Thoracic aorta (tissue), 2 donors: ENCODE data around the gene PUS1. TPM values are rescaled to one million over a fixed set of nuclear protein-coding genes. Genes with fewer than 3 reads are reported as not detected.

Experiments used
- ATAC-seq: fragments of 150-250 bp; one replicate; pipeline ENCODE4 v1.8.0; 2017; ENCODE audit warnings: low read depth; ENCODE audit not compliant: insufficient number of reproducible peaks, low FRiP score
- DNase-seq: peaks from one replicate; pipeline ENCODE4 v3.0.0-alpha.2; 2020; ENCODE audit warnings: low spot score
- H3K27ac ChIP-seq, 2 donors: fragments of 200-600 bp; sonication (generic); 1 replicate in 1 of 2; 2 replicates in 1 of 2; pipeline ENCODE4 v1.5.1; 2016; ENCODE audit warnings: mild to moderate bottlenecking in 2 of 2, moderate library complexity in 2 of 2
- H3K27me3 ChIP-seq: fragments of 200-600 bp; sonication (generic); replicated peaks from 2 replicates; pipeline ENCODE4 v1.6.0; 2016; ENCODE audit warnings: mild to moderate bottlenecking; ENCODE audit not compliant: insufficient read depth
- H3K36me3 ChIP-seq: fragments of 200-600 bp; sonication (generic); one replicate; pipeline ENCODE4 v1.5.1; 2016
- H3K4me1 ChIP-seq, 2 donors: fragments of 200-600 bp; sonication (generic); 1 replicate in 1 of 2; 2 replicates in 1 of 2; pipeline versions ENCODE4 v1.5.1 to v1.6.0; 2016; ENCODE audit warnings: low read depth in 2 of 2, mild to moderate bottlenecking in 1 of 2; ENCODE audit not compliant: control insufficient read depth in 1 of 2
- H3K4me3 ChIP-seq: fragments of 200-600 bp; sonication (generic); 2 replicates; pipeline ENCODE4 v1.5.1; 2016; ENCODE audit warnings: mild to moderate bottlenecking
- H3K9me3 ChIP-seq: fragments of 200-600 bp; sonication (generic); 2 replicates; pipeline ENCODE4 v1.5.1; 2016
- total RNA-seq, 2 donors: library from RNA; depleted of rRNA; stranded (reverse); fragments of >200 nt; gene quantifications; one replicate each; pipeline versions ENCODE4 v1.1.0 to v1.2.3, GENCODE V29; 2016
- TF ChIP-seq, protein P1 (sequence below): fragments of 200-600 bp; sonication (generic); IDR thresholded peaks from one replicate; pipeline ENCODE4 v1.5.1; 2019; ENCODE audit warnings: antibody characterized with exemption

The PUS1 gene
- total RNA-seq, 2 donors from 2014 or later, result 5.8 to 31.7 TPM

DNA sequence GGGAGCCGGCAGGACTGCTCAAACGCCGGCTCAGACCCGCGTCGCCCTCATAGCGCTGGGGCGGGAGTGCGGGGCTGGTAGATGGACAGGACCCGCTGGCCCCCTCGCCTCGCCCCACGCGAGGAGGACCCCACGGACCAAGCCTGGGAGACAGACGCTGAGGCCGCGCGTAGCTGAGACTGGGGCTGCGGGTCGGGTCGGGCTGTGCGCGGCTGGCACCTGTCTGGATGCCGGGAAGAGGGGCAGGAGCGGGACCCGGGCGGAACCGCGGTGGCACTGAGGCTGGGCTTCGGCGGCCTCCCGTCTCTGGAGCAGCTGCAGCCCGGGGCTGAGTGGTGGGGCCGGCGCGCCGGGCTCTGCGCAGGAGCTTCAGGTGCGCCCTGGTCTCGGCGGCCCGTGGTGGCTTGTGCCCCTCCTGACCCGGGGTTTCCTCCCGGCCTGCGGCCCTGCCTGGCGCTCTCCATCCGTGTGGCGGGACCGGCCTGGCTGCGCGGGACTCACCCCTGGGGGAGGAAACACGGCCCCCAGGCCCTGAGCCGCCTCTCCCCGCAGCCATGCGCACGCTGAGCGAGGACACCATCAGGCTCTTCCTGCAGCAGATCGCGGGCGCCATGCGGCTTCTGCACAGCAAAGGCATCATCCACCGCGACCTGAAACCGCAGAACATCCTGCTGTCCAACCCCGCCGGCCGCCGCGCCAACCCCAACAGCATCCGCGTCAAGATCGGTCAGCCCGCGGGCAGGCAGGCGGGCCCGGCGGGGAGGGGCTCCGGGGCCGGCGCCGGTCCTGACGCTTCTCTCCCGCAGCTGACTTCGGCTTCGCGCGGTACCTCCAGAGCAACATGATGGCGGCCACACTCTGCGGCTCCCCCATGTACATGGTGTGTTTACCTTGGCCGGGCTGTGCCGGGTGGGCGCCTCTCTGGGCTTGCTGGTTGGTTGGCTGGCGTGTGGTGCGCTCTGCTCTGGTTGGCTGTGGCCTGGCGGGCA is 20.7 kb upstream of the PUS1 start:
- H3K27ac ChIP-seq, result no peak overlapping the region
- H3K4me1 ChIP-seq, result peaks cover 7 to 24% of the 10 kb centered on the region in 2 donors
- no peak for ATAC-seq
- DNase-seq, result no peak
- H3K9me3 ChIP-seq, result no peaks in the 10 kb centered on the region
- H3K36me3 ChIP-seq, result peaks cover 51% of the 10 kb centered on the region
- TF ChIP-seq, protein P1, sequence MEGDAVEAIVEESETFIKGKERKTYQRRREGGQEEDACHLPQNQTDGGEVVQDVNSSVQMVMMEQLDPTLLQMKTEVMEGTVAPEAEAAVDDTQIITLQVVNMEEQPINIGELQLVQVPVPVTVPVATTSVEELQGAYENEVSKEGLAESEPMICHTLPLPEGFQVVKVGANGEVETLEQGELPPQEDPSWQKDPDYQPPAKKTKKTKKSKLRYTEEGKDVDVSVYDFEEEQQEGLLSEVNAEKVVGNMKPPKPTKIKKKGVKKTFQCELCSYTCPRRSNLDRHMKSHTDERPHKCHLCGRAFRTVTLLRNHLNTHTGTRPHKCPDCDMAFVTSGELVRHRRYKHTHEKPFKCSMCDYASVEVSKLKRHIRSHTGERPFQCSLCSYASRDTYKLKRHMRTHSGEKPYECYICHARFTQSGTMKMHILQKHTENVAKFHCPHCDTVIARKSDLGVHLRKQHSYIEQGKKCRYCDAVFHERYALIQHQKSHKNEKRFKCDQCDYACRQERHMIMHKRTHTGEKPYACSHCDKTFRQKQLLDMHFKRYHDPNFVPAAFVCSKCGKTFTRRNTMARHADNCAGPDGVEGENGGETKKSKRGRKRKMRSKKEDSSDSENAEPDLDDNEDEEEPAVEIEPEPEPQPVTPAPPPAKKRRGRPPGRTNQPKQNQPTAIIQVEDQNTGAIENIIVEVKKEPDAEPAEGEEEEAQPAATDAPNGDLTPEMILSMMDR, result no peak
- H3K27me3 ChIP-seq, result no peaks in the 10 kb centered on the region
- H3K4me3 ChIP-seq, result no peak overlapping the region

DNA sequence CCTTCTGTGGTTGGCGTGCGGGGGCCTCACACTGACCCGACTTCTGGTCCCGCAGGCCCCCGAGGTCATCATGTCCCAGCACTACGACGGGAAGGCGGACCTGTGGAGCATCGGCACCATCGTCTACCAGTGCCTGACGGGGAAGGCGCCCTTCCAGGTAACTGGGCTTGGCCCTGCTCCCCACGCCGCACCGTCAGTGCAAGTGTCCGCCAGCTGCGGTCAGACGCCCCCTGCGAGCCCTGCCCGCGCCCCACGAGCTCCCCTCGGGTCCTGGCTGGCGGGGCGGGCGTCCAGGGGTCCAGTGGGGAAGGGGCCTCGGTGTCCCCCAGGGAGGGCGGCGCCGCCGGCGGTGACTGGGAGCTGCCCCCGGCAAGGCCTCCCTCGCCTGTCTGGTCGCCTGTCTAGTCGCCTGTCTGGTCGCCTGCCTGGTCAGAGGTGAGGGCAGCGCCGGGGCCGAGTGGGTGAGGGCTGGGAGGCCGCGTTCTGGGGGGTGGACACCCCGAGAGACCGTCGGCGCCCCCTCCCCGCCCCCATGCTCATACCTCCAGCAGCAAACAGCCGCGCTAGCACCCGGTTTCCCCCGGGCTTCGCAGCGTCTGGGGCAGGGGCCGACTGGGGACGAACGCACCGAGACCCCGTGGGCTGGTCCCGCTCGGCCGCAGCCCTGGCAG is 19.9 kb upstream of the PUS1 start:
- peaks cover 59% of the 10 kb centered on the region for H3K36me3 ChIP-seq
- peaks cover 7 to 19% of the 10 kb centered on the region in 2 donors for H3K4me1 ChIP-seq
- no peaks in the 10 kb centered on the region for H3K9me3 ChIP-seq
- TF ChIP-seq, protein P1, result no peak
- H3K4me3 ChIP-seq, result no peak overlapping the region
- H3K27me3 ChIP-seq, result no peaks in the 10 kb centered on the region
- no peak overlapping the region for H3K27ac ChIP-seq
- ATAC-seq (no peak), DNase-seq (no peak)

DNA sequence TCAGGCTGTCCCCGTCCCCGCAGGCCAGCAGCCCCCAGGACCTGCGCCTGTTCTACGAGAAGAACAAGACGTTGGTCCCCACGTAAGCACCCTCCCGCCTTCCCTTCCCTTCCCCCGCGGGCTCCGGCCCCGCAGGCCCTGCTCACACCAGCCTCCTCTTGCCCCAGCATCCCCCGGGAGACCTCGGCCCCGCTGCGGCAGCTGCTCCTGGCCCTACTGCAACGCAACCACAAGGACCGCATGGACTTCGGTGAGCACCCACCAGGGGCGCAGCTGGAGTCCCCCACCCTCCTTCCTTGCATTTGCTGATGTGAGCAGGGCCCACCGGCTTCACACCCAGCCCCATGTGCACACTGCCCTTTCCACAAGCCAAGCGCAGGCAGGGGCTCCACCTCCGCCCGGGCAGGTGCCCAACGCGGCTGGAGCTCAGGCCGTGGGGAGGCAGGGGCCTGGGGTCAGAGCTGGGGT is 19.3 kb upstream of the PUS1 start:
- H3K4me3 ChIP-seq, result no peak overlapping the region
- TF ChIP-seq, protein P1, result no peak
- no peak overlapping the region for H3K27ac ChIP-seq
- peaks cover 65% of the 10 kb centered on the region for H3K36me3 ChIP-seq
- no peaks in the 10 kb centered on the region for H3K27me3 ChIP-seq
- DNase-seq (no peak), ATAC-seq (no peak)
- peaks cover 7 to 19% of the 10 kb centered on the region in 2 donors for H3K4me1 ChIP-seq
- no peaks in the 10 kb centered on the region for H3K9me3 ChIP-seq

DNA sequence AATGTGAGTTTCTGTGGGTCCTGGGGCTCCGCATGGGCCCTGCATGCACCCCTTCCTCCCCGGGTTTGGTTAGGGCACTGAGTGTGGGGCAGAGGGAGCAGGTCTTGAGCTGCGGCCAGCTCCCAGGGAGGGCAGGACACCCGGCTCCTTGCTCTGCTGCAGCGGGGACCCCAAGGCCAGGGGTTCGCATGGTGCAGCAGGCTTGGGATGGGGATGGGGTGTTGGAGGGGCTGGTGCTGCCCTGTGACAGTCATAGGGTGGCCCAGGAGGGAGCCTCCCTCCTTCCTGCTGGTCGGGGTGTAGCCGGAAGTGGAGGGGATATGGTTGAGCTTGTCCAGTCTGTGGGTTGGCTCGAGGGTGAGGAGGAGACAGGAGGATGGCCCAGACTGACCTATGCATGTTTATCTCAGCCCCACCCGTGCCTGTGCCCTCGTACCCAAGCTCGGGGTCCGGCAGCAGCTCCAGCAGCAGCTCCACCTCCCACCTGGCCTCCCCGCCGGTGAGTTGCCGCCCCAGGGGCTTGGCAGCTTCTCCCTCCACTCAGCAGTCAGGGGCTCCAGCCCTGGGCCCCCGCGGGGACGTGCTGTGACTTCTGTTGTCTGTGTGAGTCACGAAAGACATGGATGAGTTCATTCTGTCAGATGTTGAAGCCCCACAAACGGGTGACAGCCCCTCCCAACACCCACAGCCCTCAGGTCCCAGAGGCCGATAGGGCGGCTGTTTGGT is 18.6 kb upstream of the PUS1 start:
- Histone ChIP-seq H3K4me1 (peaks cover 7 to 17% of the 10 kb centered on the region in 2 donors), H3K27me3 (no peaks in the 10 kb centered on the region), H3K27ac (no peak overlapping the region), H3K9me3 (no peaks in the 10 kb centered on the region), H3K36me3 (peaks cover 72% of the 10 kb centered on the region), H3K4me3 (no peak overlapping the region)
- TF ChIP-seq, protein P1, result no peak
- DNase-seq (no peak), ATAC-seq (no peak)
